GM23338 (cell line): ENCODE data around the gene NAXE. TPM values are rescaled to one million over a fixed set of nuclear protein-coding genes. Genes with fewer than 3 reads are reported as not detected.

ENCODE experiments used
- ATAC-seq: fragments of 200-7000 bp; cut with Tn5 transposase; 3 replicates; pipeline ENCODE4 v1.9.1; 2020
- DNase-seq: peaks from one replicate; pipeline ENCODE4 v3.0.0-alpha.2; 2015; ENCODE audit warnings: low spot score
- H2AFZ ChIP-seq: fragments of 200-600 bp; sonication (generic); 2 replicates; pipeline ENCODE4 v1.8.0; 2016; ENCODE audit warnings: antibody characterized with exemption, mild to moderate bottlenecking, moderate library complexity
- H3F3A ChIP-seq: fragments of 200-600 bp; sonication (generic); replicated peaks from 2 replicates; pipeline ENCODE4 v1.8.0; 2017; ENCODE audit warnings: antibody characterized with exemption, mixed run types, low read depth
- H3K27ac ChIP-seq: fragments of 200-600 bp; sonication (generic); 2 replicates; pipeline ENCODE4 v1.6.1; 2016; ENCODE audit warnings: low read depth
- H3K27me3 ChIP-seq: fragments of 200-600 bp; sonication (generic); 2 replicates; pipeline ENCODE4 v1.8.0; 2016; ENCODE audit warnings: mild to moderate bottlenecking, mixed run types, moderate library complexity; ENCODE audit not compliant: insufficient read depth
- H3K36me3 ChIP-seq: fragments of 200-600 bp; sonication (generic); 2 replicates; pipeline ENCODE4 v1.8.0; 2016; ENCODE audit warnings: mild to moderate bottlenecking; ENCODE audit not compliant: insufficient read depth
- H3K4me1 ChIP-seq: fragments of 200-600 bp; sonication (generic); 2 replicates; pipeline ENCODE4 v1.8.0; 2016; ENCODE audit warnings: mild to moderate bottlenecking, moderate library complexity; ENCODE audit not compliant: insufficient read depth
- H3K4me2 ChIP-seq: fragments of 200-600 bp; sonication (generic); 2 replicates; pipeline ENCODE4 v1.7.1; 2017; ENCODE audit warnings: mixed run types
- H3K4me3 ChIP-seq: fragments of 200-600 bp; sonication (generic); 2 replicates; pipeline ENCODE4 v1.6.1; 2016; ENCODE audit warnings: mixed run types
- H3K79me2 ChIP-seq: fragments of 200-600 bp; sonication (generic); replicated peaks from 2 replicates; pipeline ENCODE4 v1.8.0; 2017; ENCODE audit warnings: mild to moderate bottlenecking; ENCODE audit not compliant: insufficient read depth
- H3K9me2 ChIP-seq: fragments of 200-600 bp; sonication (generic); 2 replicates; pipeline ENCODE4 v1.8.0; 2017; ENCODE audit not compliant: insufficient read depth
- H4K20me1 ChIP-seq: fragments of 200-600 bp; sonication (generic); replicated peaks from 2 replicates; pipeline ENCODE4 v1.8.0; 2017; ENCODE audit warnings: mild to moderate bottlenecking; ENCODE audit not compliant: insufficient read depth
- H3K27ac Mint-ChIP-seq: 2 replicates; pipeline ENCODE4 v1.8.0; 2020; ENCODE audit warnings: inconsistent platforms, mild to moderate bottlenecking, moderate library complexity, mixed read lengths
- H3K27me3 Mint-ChIP-seq: 3 replicates; pipeline ENCODE4 v1.8.0; 2022; ENCODE audit warnings: low read depth, mild to moderate bottlenecking, moderate library complexity, mixed read lengths, inconsistent platforms; ENCODE audit not compliant: insufficient read depth, poor library complexity
- H3K36me3 Mint-ChIP-seq: 3 replicates; pipeline ENCODE4 v1.8.0; 2021; ENCODE audit warnings: low read depth, mild to moderate bottlenecking, inconsistent platforms, moderate library complexity, mixed read lengths
- H3K4me1 Mint-ChIP-seq: 3 replicates; pipeline ENCODE4 v1.8.0; 2020; ENCODE audit warnings: mild to moderate bottlenecking, inconsistent platforms, mixed read lengths
- H3K4me3 Mint-ChIP-seq: 3 replicates; pipeline ENCODE4 v1.8.0; 2021; ENCODE audit warnings: moderate library complexity, mild to moderate bottlenecking, inconsistent platforms, mixed read lengths
- H3K9me3 Mint-ChIP-seq: 3 replicates; pipeline ENCODE4 v1.8.0; 2020; ENCODE audit warnings: moderate library complexity, mild to moderate bottlenecking, inconsistent platforms, mixed read lengths
- CREB1 ChIP-seq: fragments of 250-450 bp; sonication (Bioruptor Pico); IDR thresholded peaks from 2 replicates; pipeline ENCODE4 v1.5.0; 2020; ENCODE audit warnings: low read depth, mild to moderate bottlenecking, moderate library complexity
- CTCF ChIP-seq, 2 experiments: fragments of 200-600 bp in 1 of 2; sonication (generic) in 1 of 2; conservative IDR thresholded peaks; 2 replicates each; pipeline versions ENCODE4 v1.5.1 to v1.6.1; 2016 to 2017; ENCODE audit warnings: antibody characterized with exemption in 2 of 2, low read depth in 2 of 2, mild to moderate bottlenecking in 2 of 2, moderate library complexity in 1 of 2
- EZH2 ChIP-seq: fragments of 200-600 bp; sonication (generic); IDR thresholded peaks from one replicate; pipeline ENCODE4 v1.8.0; 2017; ENCODE audit warnings: antibody characterized with exemption, mild to moderate bottlenecking, low read depth; ENCODE audit not compliant: unreplicated experiment
- EZH2phosphoT487 ChIP-seq: fragments of 200-600 bp; sonication (generic); IDR thresholded peaks from one replicate; pipeline ENCODE4 v1.8.1; 2018; ENCODE audit warnings: antibody characterized with exemption; ENCODE audit not compliant: unreplicated experiment
- JUNB ChIP-seq: IDR thresholded peaks from one replicate; pipeline ENCODE4 v1.6.1; 2016; ENCODE audit warnings: antibody characterized with exemption; ENCODE audit not compliant: unreplicated experiment
- NANOG ChIP-seq: IDR thresholded peaks from 2 replicates; pipeline ENCODE4 v1.6.1; 2016; ENCODE audit warnings: antibody characterized with exemption, borderline replicate concordance
- POLR2AphosphoS5 ChIP-seq: IDR thresholded peaks from 2 replicates; pipeline ENCODE4 v1.6.1; 2016; ENCODE audit warnings: antibody characterized with exemption, low read depth
- STAT1 ChIP-seq: IDR thresholded peaks from one replicate; pipeline ENCODE4 v1.6.1; 2016; ENCODE audit warnings: antibody characterized with exemption; ENCODE audit not compliant: unreplicated experiment
- ZNF114 ChIP-seq: fragments of 250-450 bp; sonication (Bioruptor Pico); IDR thresholded peaks from 2 replicates; pipeline ENCODE4 v1.5.0; 2020; ENCODE audit warnings: mild to moderate bottlenecking, moderate library complexity
- ZNF331 ChIP-seq: fragments of 250-450 bp; sonication (Bioruptor Pico); IDR thresholded peaks from 2 replicates; pipeline ENCODE4 v1.5.0; 2020; ENCODE audit warnings: low read depth, mild to moderate bottlenecking, moderate library complexity
- ZNF462 ChIP-seq: fragments of 250-450 bp; sonication (Bioruptor Pico); IDR thresholded peaks from 2 replicates; pipeline ENCODE4 v1.5.0; 2020; ENCODE audit warnings: mild to moderate bottlenecking, moderate library complexity
- polyA plus RNA-seq: library from polyadenylated mRNA; unstranded; fragments of >200 nt; fragmentation: Nextera tagmentation; extraction: Ambion mirVana; gene quantifications from 2 replicates; pipeline ENCODE4 v1.2.1, GENCODE V29; 2016
- total RNA-seq: library from RNA; depleted of rRNA; stranded (reverse); fragments of >200 nt; shearing (Covaris generic); gene quantifications from 2 replicates; pipeline ENCODE4 v1.2.3, GENCODE V29; 2014

Gene NAXE
- total and polyA plus RNA-seq, 2 experiments from 2014 or later = 82.1 to 87.5 TPM

GRCh38 chr1:156589546-156589945 lies 2.0 kb upstream of the NAXE start (continued):
- TF ChIP-seq JUNB (no peak), ZNF114 (CRISPR knock-in tag) (no peak), POLR2AphosphoS5 (no peak)

GRCh38 chr1:156590326-156591180 lies 1.0 kb upstream of the NAXE start:
- Histone ChIP-seq H3K79me2 (no peaks in the 10 kb centered on the region), H3K36me3 (peaks cover 4% of the 10 kb centered on the region), H3F3A (peaks cover 22% of the 10 kb centered on the region), H3K27me3 (no peaks in the 10 kb centered on the region), H3K4me2 (peak overlapping the region; percentile 80), H3K4me1 (peaks cover 8% of the 10 kb centered on the region; the same call in 1 of the 2 replicates), H3K4me3 (peak overlapping the region; percentile 95), H3K27ac (peak overlapping the region; percentile 80; the same call in 1 of the 2 replicates), H3K9me2 (no peaks in the 10 kb centered on the region), H2AFZ (peak overlapping the region; percentile 83), H4K20me1 (peaks cover 10% of the 10 kb centered on the region; the same call in 1 of the 2 replicates)
- Mint-ChIP-seq H3K36me3 (peaks cover 31% of the 10 kb centered on the region), H3K9me3 (no peaks in the 10 kb centered on the region), H3K27me3 (peaks cover 4% of the 10 kb centered on the region), H3K27ac (peak overlapping the region; percentile 95), H3K4me3 (peak overlapping the region; percentile 82), H3K4me1 (peaks cover 22% of the 10 kb centered on the region)
- TF ChIP-seq ZNF331 (CRISPR knock-in tag) (no peak), CREB1 (CRISPR knock-in tag) (no peak), ZNF114 (CRISPR knock-in tag) (no peak), CTCF (conservative IDR thresholded peaks at IDR 0.05; ENCODE audit: low read depth in 2 of 2) (no peak), STAT1 (no peak), ZNF462 (CRISPR knock-in tag) (no peak), EZH2phosphoT487 (no peak), JUNB (no peak), EZH2 (no peak), NANOG (no peak), POLR2AphosphoS5 (no peak)
- ATAC-seq = no peak
- no peak for DNase-seq
